ENCODE measurements around the gene CNOT6. TPM values are rescaled to one million over a fixed set of nuclear protein-coding genes. Genes with fewer than 3 reads are reported as not detected.
"Not testable (repeated sequence)": the region's sequence is repeated elsewhere in the genome, so short reads cannot be mapped to it uniquely, and the experiment has no call there.

The CNOT6 gene
- total RNA-seq, 6 donors from 2014 or later: 9.7 to 27.8 (median 18.2) TPM

DNA sequence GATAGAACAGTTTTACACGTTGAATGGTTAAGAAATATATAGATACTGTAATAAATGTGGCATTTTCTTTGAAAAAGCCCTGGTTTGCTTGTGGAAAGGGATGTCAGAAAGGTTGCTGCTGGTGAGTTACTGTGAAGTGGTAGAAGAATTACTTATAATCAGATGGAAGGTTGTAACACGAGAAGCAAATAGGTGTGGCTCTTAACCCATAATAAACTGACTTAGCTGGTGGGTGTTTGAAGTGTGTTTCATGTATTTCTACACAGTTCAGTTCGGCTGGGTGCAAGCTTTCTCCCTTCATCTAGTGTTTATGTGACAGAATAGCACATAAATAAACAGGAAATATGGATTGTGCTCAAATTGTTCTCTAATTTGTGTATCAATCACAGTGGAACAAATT lies 5.5 kb downstream of the CNOT6 start:
- ATAC-seq (ENCODE audit: low FRiP score in 2 of 2) (no peak), DNase-seq (no peak)
- H3K27ac ChIP-seq: no peak overlapping the region
- H3K27me3 ChIP-seq: no peaks in the 10 kb centered on the region
- WGBS, 2 donors: 30 to 32% methylated on average over 3 of the region's 3 CpGs
- TF ChIP-seq EP300 (IDR thresholded peaks at IDR 0.05) (no peak), POLR2AphosphoS5 (IDR thresholded peaks at IDR 0.05) (no peak), POLR2A (IDR thresholded peaks at IDR 0.05) (no peak), CTCF (IDR thresholded peaks at IDR 0.05) (no peak)
- peaks cover 22 to 38% (median 28%) of the 10 kb centered on the region in 4 donors for H3K4me1 ChIP-seq
- H3K36me3 ChIP-seq: no peaks in the 10 kb centered on the region
- no peak overlapping the region for H3K4me3 ChIP-seq
- H3K9me3 ChIP-seq: no peaks in the 10 kb centered on the region

- H3K9me3 ChIP-seq; H3K36me3 ChIP-seq; H3K4me3 ChIP-seq; DNase-seq; ATAC-seq (ENCODE audit: low FRiP score in 2 of 2); H3K27ac ChIP-seq; H3K27me3 ChIP-seq: not testable (repeated sequence)
- 95 to 97% methylated on average over 9 of the region's 9 CpGs for WGBS, 2 donors
- H3K4me1 ChIP-seq: peaks cover 20 to 34% (median 26%) of the 10 kb centered on the region in 4 donors
Observed at GRCh38 chr5:180500300-180500699, 6.1 kb downstream of the CNOT6 start.

DNA sequence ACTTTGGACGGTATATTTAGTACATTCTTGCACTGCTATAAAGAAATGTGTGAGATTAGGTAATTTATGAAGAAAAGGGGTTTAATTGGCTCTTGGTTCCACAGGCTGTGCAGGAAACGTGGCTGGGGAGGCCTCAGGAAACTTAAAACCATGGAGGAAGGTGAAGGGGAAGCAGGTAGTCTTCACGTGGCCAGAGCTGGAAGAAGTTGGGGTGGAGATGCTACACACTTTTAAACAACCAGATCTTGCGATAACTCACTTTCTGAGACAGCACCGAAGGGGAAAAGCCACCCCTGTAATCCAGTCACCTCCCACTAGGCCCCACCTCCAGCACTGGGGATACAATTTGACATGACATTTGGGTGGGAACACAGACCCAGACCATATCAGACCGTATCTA lies 13.5 kb downstream of the CNOT6 start:
- H3K36me3 ChIP-seq: no peaks in the 10 kb centered on the region
- no peak for DNase-seq
- H3K4me1 ChIP-seq: peaks cover 0 to 11% (median 0%) of the 10 kb centered on the region in 4 donors
- no peak overlapping the region for H3K27ac ChIP-seq
- no peaks in the 10 kb centered on the region for H3K9me3 ChIP-seq
- no peak for ATAC-seq (ENCODE audit: low FRiP score in 2 of 2)
- no peaks in the 10 kb centered on the region for H3K27me3 ChIP-seq
- TF ChIP-seq POLR2A (IDR thresholded peaks at IDR 0.05) (no peak), CTCF (IDR thresholded peaks at IDR 0.05) (no peak), POLR2AphosphoS5 (IDR thresholded peaks at IDR 0.05) (no peak), EP300 (IDR thresholded peaks at IDR 0.05) (no peak)
- 55 to 70% methylated on average over 6 of the region's 6 CpGs for WGBS, 2 donors
- no peak overlapping the region for H3K4me3 ChIP-seq

GRCh38 chr5:180515294-180515693 lies 21.1 kb downstream of the CNOT6 start:
- Histone ChIP-seq H3K27ac (no peak overlapping the region), H3K36me3 (no peaks in the 10 kb centered on the region), H3K4me3 (no peak overlapping the region), H3K27me3 (no peaks in the 10 kb centered on the region), H3K4me1 (peaks cover 0 to 10% (median 5%) of the 10 kb centered on the region in 4 donors), H3K9me3 (no peaks in the 10 kb centered on the region)
- ATAC-seq (ENCODE audit: low FRiP score in 2 of 2): no peak
- TF ChIP-seq POLR2A (IDR thresholded peaks at IDR 0.05): no peak
- TF ChIP-seq POLR2AphosphoS5 (IDR thresholded peaks at IDR 0.05): no peak
- TF ChIP-seq EP300 (IDR thresholded peaks at IDR 0.05): no peak
- no peak for TF ChIP-seq CTCF (IDR thresholded peaks at IDR 0.05)
- DNase-seq: no peak
- 90 to 91% methylated on average over 3 of the region's 3 CpGs for WGBS, 2 donors

DNA sequence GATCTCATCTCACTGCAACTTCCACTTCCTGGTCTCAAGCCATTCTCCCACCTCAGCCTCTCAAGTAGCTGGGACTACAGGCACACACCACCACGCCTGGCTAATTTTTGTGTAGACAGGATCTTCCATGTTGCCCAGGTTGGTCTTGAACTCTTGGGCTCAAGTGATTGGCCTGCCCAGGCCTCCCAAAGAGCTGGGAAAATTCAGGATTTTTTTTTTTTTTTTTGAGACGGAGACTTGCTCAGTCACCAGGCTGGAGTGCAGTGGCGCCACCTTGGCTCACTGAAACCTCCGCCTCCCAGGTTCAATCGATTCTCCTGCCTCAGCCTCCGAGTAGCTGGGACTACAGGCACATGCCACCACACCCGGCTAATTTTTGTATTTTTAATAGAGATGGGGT lies 21.8 kb downstream of the CNOT6 start:
- 89 to 98% methylated on average over 7 of the region's 7 CpGs for whole genome bisulfite sequencing, 2 donors

DNA sequence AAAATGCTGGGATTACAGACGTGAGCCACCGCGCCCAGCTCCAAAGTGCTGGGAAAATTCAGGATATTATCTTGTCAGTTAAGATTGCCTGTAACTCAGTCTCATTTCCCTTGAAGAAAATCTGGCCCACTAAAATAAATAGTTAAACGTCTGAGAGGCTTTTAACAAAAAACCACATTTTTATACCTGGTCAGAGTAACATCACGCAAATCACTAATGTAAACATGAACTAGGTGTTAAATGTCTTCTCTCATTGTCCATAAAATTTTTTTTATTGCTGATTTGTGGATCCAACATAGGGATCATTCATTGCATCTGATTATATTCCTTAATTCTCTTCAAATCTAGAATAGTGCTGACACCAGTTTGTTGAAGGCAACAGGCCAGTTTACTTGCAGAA lies 22.3 kb downstream of the CNOT6 start:
- 90 to 92% methylated on average over 5 of the region's 5 CpGs for WGBS, 2 donors
- Histone ChIP-seq H3K9me3 (no peaks in the 10 kb centered on the region), H3K36me3 (no peaks in the 10 kb centered on the region), H3K27ac (no peak overlapping the region), H3K27me3 (no peaks in the 10 kb centered on the region), H3K4me1 (peaks cover 0 to 18% (median 8%) of the 10 kb centered on the region in 4 donors), H3K4me3 (no peak overlapping the region)
- DNase-seq: no peak
- TF ChIP-seq EP300 (IDR thresholded peaks at IDR 0.05): no peak
- no peak for ATAC-seq (ENCODE audit: low FRiP score in 2 of 2)

More for the DNA sequence above, 21.8 kb downstream of the CNOT6 start:
- H3K27ac ChIP-seq; H3K4me3 ChIP-seq; H3K36me3 ChIP-seq; DNase-seq; H3K9me3 ChIP-seq; H3K27me3 ChIP-seq; ATAC-seq (ENCODE audit: low FRiP score in 2 of 2): not testable (repeated sequence)
- peaks cover 0 to 17% (median 5%) of the 10 kb centered on the region in 4 donors for H3K4me1 ChIP-seq

All from upper lobe of left lung (tissue), 6 donors.